Activated naive CD4-positive, alpha-beta T cell treated with anti-CD3 and anti-CD28 coated beads for 36 hours (primary cell): ENCODE measurements around the gene F9. TPM values are rescaled to one million over a fixed set of nuclear protein-coding genes. Genes with fewer than 3 reads are reported as not detected.

Experiments
- CTCF ChIA-PET: fragments of 350-600 bp; sonication (Branson Sonifier 250); formaldehyde crosslinking; loops from one replicate; lab custom pipeline; 2021; ENCODE audit warnings: antibody characterized with exemption; lab: Charles Lee
- DNase-seq: peaks from one replicate; pipeline ENCODE4 v3.0.0-alpha.2; 2020
- H3K27ac Mint-ChIP-seq: one replicate; pipeline ENCODE4 v1.8.0; 2021; ENCODE audit warnings: mild to moderate bottlenecking, mixed read lengths
- H3K27me3 Mint-ChIP-seq: one replicate; pipeline ENCODE4 v1.8.0; 2021; ENCODE audit warnings: low read depth, mixed read lengths
- H3K36me3 Mint-ChIP-seq: one replicate; pipeline ENCODE4 v1.8.0; 2021; ENCODE audit warnings: low read depth, mixed read lengths
- H3K4me1 Mint-ChIP-seq: one replicate; pipeline ENCODE4 v1.8.0; 2021; ENCODE audit warnings: low read depth, mixed read lengths
- H3K4me3 Mint-ChIP-seq: one replicate; pipeline ENCODE4 v1.8.0; 2021; ENCODE audit warnings: mild to moderate bottlenecking, moderate library complexity, mixed read lengths
- H3K9me3 Mint-ChIP-seq: one replicate; pipeline ENCODE4 v1.8.0; 2021; ENCODE audit warnings: mixed read lengths
- intact Hi-C: fragments of 100-400 bp; cut with micrococcal nuclease; formaldehyde crosslinking; loops from one replicate; pipeline ENCODE4 v1.15.1; 2023
- total RNA-seq, 2 experiments: library from RNA; stranded (reverse); gene quantifications; one replicate each; pipeline ENCODE4 v1.2.3, GENCODE V29; 2021

Gene F9
- total RNA-seq, 2 experiments from 2014 or later = not detected

DNA sequence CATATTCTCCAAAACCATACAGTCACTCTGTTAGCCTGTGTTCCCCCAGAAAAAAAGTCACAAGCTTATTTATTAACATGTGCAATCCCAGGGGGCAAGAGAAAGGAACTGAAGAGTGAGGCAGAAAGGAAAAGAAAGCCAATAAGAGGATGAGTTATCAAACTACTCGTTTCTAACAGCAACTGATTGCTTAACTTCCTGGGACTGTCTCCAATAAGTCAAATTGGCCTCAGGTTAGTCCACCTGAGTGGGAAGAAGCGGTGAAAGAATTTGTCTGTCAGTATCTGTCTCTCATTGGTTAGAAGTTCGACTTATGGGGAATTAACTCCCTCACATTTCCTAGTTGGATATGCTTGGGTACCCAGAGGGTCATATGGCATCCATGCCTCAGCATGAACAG lies 14.1 kb downstream of the F9 start:
- CTCF ChIA-PET = no interaction called here
- no peaks in the 10 kb centered on the region for H3K27me3 Mint-ChIP-seq
- no peak overlapping the region for H3K4me3 Mint-ChIP-seq
- no peak for DNase-seq
- intact Hi-C loops = no loop called here
- no peaks in the 10 kb centered on the region for H3K36me3 Mint-ChIP-seq
- H3K4me1 Mint-ChIP-seq = no peaks in the 10 kb centered on the region
- H3K9me3 Mint-ChIP-seq = no peaks in the 10 kb centered on the region
- H3K27ac Mint-ChIP-seq = no peak overlapping the region

DNA sequence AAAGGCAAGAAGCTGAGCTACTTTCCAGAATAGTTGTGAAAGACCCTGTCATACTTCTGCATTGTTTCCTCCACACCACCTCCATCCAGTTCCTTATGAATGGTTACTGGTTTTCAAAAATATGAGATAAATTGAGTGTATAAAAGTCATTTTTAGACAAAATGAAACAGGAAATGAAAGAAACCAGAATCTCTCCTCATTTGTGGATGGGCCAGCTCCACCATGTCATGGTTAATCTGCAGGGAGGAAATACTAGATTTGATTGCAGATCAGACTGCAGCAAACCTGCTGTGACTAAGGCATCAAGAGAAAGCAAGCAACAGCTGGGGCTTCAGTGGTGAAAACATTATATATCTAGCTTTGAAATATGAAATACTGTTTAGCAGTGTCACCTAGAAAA lies 23.8 kb downstream of the F9 start:
- intact Hi-C loops = loop anchor here (10.0 kb wide), 1 partner anchor 420 kb away; no protein-coding TSS in a partner anchor
- Mint-ChIP-seq H3K27ac (no peak overlapping the region), H3K4me1 (peaks cover 13% of the 10 kb centered on the region), H3K9me3 (no peaks in the 10 kb centered on the region), H3K27me3 (peaks cover 10% of the 10 kb centered on the region), H3K4me3 (no peak overlapping the region), H3K36me3 (no peaks in the 10 kb centered on the region)
- no peak for DNase-seq
- CTCF ChIA-PET = no interaction called here

DNA sequence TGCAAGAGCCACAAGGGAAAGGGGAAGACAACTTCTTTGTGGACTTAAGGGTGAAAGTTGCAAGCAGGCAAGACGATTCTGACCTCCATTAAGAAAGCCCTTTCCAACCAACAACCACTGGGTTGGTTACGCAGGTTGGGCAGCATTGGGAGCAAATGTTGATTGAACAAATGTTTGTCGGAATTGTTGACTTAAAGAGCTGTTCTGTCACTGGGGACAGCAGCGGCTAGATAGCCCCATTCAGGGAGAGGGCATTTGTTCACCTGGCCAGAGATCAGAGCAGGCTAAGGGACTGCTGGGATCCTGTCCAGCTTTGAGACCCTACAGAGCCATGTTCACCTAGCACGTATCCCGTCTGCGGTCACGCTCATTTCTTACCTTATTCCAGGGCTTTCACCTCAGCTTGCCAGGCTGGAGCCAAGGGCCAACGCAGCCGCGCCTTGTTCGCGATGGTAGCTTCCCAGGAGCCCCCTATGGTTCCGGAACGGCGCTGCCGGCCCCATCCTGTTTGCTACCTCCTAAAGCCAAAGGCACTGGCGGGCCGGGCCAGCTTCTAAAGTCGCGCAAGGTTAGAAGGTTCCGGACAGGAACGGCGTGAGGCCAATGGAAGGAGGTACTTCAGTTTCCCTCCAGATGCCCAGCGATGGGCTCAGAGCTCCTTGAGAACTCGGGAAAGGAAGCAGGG lies 24.6 kb downstream of the F9 start:
- intact Hi-C loops = loop anchor here (10.0 kb wide), 1 partner anchor 420 kb away; no protein-coding TSS in a partner anchor

DNA sequence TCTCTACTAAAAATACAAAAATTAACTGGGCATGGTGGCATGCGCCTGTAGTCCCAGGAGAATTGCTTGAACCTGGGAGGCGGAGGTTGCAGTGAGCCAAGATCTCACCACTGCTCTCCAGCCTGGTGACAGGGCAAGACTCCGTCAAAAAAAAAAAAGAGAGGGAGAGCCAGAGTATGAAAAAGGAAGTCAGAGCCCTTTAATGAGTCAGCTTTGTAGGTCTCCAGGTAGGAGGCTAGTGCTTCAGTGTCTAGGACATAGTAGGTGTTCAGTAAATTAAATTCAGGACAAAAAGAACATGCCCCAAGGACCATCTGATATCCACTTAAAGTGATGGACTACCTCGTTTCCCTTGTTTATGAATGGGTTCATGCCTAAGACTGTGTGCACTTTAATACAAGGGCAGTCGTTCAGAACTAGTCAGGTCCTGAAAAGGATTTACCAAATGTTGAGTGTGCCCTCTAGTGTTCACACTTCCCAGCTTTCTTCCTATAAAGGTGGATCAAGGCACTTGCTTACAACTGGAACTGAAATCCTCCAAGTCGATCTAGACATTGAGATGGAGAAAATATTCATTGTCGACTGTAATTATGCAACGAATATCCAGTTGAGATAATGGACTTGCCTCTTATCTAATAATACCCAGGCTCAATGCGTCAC lies 29.0 kb downstream of the F9 start:
- no peaks in the 10 kb centered on the region for H3K36me3 Mint-ChIP-seq
- peaks cover 3% of the 10 kb centered on the region for H3K4me1 Mint-ChIP-seq
- H3K27me3 Mint-ChIP-seq = peaks cover 2% of the 10 kb centered on the region
- no peak overlapping the region for H3K4me3 Mint-ChIP-seq
- CTCF ChIA-PET = interaction anchor here (0.5 to 0.7 kb wide), 2 partner anchors 11 to 563 kb away, joined by 4 to 6 read pairs; no protein-coding TSS in a partner anchor
- no peak overlapping the region for H3K27ac Mint-ChIP-seq
- intact Hi-C loops = loop anchor here (1.0 to 10.0 kb wide), 2 partner anchors 415 to 433 kb away; no protein-coding TSS in a partner anchor
- H3K9me3 Mint-ChIP-seq = no peaks in the 10 kb centered on the region
- peak; percentile 31 for DNase-seq

More for the DNA sequence above, 24.6 kb downstream of the F9 start:
- CTCF ChIA-PET = no interaction called here
- peaks cover 13% of the 10 kb centered on the region for H3K4me1 Mint-ChIP-seq
- H3K36me3 Mint-ChIP-seq = no peaks in the 10 kb centered on the region
- DNase-seq = no peak
- no peaks in the 10 kb centered on the region for H3K9me3 Mint-ChIP-seq
- peaks cover 10% of the 10 kb centered on the region for H3K27me3 Mint-ChIP-seq
- no peak overlapping the region for H3K4me3 Mint-ChIP-seq
- H3K27ac Mint-ChIP-seq = no peak overlapping the region

DNA sequence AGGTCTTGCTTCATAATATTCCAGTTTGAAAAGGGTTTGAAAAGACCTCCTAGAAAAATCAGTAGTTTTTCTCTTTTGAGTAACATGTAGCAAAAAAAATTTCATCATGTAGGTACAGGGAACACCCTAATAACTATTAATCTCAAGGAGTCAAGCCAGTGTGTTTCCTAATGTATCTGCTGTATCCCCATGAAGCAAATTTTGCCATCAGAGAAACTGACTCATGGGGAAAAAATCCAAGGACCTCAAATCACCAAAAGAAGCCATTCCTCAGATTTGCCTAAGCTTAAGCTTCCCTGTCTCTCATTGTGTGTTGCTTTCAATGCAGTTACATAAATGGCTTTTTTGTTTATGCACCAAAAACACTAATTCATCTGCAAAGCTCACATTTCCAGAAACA lies 29.7 kb downstream of the F9 start:
- intact Hi-C loops = no loop called here
- H3K36me3 Mint-ChIP-seq = no peaks in the 10 kb centered on the region
- DNase-seq = no peak
- H3K9me3 Mint-ChIP-seq = no peaks in the 10 kb centered on the region
- no peak overlapping the region for H3K4me3 Mint-ChIP-seq
- CTCF ChIA-PET = interaction anchor here (0.7 kb wide), 1 partner anchor 10 kb away, joined by 6 read pairs; no protein-coding TSS in a partner anchor
- no peak overlapping the region for H3K27ac Mint-ChIP-seq
- no peaks in the 10 kb centered on the region for H3K4me1 Mint-ChIP-seq
- H3K27me3 Mint-ChIP-seq = peaks cover 2% of the 10 kb centered on the region

DNA sequence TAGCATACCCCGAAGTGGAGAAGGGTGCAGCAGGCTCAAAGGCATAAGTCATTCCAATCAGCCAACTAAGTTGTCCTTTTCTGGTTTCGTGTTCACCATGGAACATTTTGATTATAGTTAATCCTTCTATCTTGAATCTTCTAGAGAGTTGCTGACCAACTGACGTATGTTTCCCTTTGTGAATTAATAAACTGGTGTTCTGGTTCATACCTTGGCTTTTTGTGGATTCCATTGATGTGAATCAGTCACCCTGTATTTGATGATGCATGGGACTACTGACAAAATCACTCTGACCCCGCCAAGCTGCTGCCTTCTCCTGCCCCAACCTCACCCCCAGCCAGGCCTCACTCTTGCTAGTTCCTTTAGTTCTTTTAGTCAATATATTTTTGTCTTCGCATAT lies 32.7 kb downstream of the F9 start:
- Mint-ChIP-seq H3K4me1 (no peaks in the 10 kb centered on the region), H3K27me3 (no peaks in the 10 kb centered on the region), H3K9me3 (no peaks in the 10 kb centered on the region), H3K27ac (no peak overlapping the region), H3K4me3 (no peak overlapping the region), H3K36me3 (no peaks in the 10 kb centered on the region)
- intact Hi-C loops = no loop called here
- CTCF ChIA-PET = no interaction called here
- DNase-seq = no peak

DNA sequence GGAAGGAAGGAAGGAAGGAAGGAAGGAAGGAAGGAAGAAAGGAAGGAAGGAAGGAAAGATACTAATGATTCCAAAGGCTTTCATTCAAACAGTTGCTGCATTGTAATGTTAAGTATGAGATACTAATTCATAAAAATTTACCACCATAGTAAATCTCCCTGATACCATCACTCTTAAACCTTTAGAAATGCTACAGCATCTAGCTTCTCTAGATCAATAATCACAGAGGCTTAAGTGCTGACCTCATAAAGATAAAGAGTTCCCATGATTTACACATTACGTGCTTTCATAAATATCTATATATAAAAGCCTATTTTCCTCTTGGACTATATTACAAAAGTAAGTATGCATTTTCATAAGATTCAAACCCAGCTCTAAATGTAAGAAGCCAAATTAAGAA lies 36.4 kb downstream of the F9 start:
- Mint-ChIP-seq H3K4me1 (no peaks in the 10 kb centered on the region), H3K27ac (no peak overlapping the region), H3K4me3 (no peak overlapping the region), H3K9me3 (no peaks in the 10 kb centered on the region), H3K36me3 (no peaks in the 10 kb centered on the region), H3K27me3 (no peaks in the 10 kb centered on the region)
- no peak for DNase-seq
- intact Hi-C loops = no loop called here
- CTCF ChIA-PET = no interaction called here

DNA sequence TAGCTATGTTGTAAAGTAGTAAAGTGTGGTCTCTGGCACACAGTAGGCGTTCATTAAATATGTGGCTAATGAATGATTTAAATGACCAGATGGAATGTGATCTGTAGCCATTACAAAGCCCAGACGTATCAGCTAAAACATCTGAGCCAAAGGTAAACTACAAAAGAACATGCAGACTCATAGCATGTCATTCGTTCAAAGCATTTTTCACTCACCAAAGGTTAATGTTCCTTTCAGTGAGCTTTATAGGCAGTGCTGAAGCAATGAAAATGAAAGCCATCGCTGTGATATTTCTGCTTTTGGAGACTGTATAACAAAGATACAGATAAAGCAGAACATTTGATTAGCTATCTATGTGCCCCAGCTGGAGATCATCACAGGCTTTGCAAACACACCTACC lies 50.5 kb downstream of the F9 start:
- H3K27me3 Mint-ChIP-seq = no peaks in the 10 kb centered on the region
- intact Hi-C loops = no loop called here
- no peak overlapping the region for H3K4me3 Mint-ChIP-seq
- no peaks in the 10 kb centered on the region for H3K4me1 Mint-ChIP-seq
- DNase-seq = no peak
- CTCF ChIA-PET = no interaction called here
- H3K9me3 Mint-ChIP-seq = no peaks in the 10 kb centered on the region
- no peak overlapping the region for H3K27ac Mint-ChIP-seq
- no peaks in the 10 kb centered on the region for H3K36me3 Mint-ChIP-seq

DNA sequence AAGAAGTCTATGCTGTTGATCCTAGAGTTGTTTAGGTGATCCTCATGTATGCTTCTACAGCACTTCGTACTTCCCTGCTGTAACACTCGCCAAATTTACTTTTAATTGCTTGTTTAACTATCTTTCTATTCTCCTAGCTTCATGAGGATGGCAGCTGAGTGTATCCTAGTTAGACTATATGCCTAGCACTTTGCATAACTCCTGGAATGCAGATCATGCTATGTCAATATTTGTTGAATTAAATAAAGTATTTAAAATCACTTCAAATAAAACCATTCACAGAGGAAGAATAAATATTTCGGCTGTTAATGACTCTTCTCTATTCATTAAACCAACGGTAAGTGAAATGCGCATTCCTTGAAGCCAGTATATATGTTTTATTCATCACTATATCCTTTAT lies 55.1 kb downstream of the F9 start:
- Mint-ChIP-seq H3K4me3 (no peak overlapping the region), H3K9me3 (no peaks in the 10 kb centered on the region), H3K36me3 (no peaks in the 10 kb centered on the region), H3K4me1 (no peaks in the 10 kb centered on the region), H3K27ac (no peak overlapping the region), H3K27me3 (no peaks in the 10 kb centered on the region)
- no peak for DNase-seq
- intact Hi-C loops = no loop called here
- CTCF ChIA-PET = no interaction called here

DNA sequence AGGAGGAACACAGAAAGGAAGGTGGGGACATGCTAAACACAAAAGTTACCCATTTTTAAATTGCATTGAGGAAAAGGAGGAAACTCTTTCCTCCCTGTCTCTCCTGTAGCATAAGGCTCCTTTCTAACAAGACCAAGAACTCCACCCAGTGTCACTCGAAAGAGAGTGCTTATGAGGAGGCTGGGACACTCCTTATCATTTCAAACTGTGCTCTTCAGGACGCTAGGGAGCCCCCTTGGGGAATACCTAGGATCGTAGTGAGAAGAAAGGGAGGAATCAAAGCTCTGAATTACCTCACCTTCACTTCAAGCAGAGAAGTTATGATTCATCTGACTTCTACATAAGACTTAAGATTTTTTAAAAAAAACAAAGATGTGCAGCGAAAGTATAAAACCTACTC lies 65.5 kb downstream of the F9 start:
- H3K27me3 Mint-ChIP-seq = no peaks in the 10 kb centered on the region
- H3K4me1 Mint-ChIP-seq = no peaks in the 10 kb centered on the region
- no peaks in the 10 kb centered on the region for H3K9me3 Mint-ChIP-seq
- H3K36me3 Mint-ChIP-seq = no peaks in the 10 kb centered on the region
- intact Hi-C loops = no loop called here
- no peak overlapping the region for H3K27ac Mint-ChIP-seq
- no peak for DNase-seq
- CTCF ChIA-PET = no interaction called here
- no peak overlapping the region for H3K4me3 Mint-ChIP-seq

DNA sequence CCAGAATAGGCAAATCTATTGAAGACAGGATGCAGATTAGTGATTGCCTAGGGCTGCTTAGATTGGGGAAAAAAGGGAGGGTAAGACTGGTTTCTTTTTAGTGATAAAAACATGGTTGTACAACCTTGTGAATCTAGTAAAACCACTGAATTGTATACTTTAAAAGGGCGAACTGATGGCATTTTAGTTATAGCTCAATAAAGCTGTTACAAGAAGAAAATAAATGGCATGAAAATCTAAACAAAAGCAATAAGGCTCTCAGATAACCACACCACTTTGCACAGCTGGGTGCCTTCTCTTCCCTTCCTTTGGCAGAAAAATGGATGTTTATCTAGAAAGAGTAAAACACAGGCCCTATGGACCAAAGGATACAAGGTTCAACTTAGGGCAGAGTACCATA lies 69.6 kb downstream of the F9 start:
- intact Hi-C loops = no loop called here
- CTCF ChIA-PET = no interaction called here

More for the DNA sequence above, 69.6 kb downstream of the F9 start:
- H3K27me3 Mint-ChIP-seq = no peaks in the 10 kb centered on the region
- H3K9me3 Mint-ChIP-seq = no peaks in the 10 kb centered on the region
- no peak for DNase-seq
- H3K4me3 Mint-ChIP-seq = no peak overlapping the region
- H3K27ac Mint-ChIP-seq = no peak overlapping the region
- H3K4me1 Mint-ChIP-seq = no peaks in the 10 kb centered on the region
- no peaks in the 10 kb centered on the region for H3K36me3 Mint-ChIP-seq
